Stomach (tissue), 4 donors: ENCODE results near the gene GCN1.

ENCODE experiments used
- CTCF ChIP-seq, 7 experiments: fragments of 450-650 bp in 4 of 7; fragments of 200-600 bp in 3 of 7; sonication (generic) in 3 of 7; IDR thresholded peaks; one replicate each; pipeline ENCODE4 v1.5.1; 2016 to 2019; ENCODE audit warnings: antibody characterized with exemption in 7 of 7, control low read depth in 2 of 7, mild to moderate bottlenecking in 1 of 7
- EP300 ChIP-seq: sonication (generic); formaldehyde crosslinking; IDR thresholded peaks from one replicate; pipeline ENCODE4 v1.6.1; 2017; ENCODE audit warnings: antibody characterized with exemption
- POLR2A ChIP-seq, 4 donors: fragments of 450-650 bp; IDR thresholded peaks; one replicate each; pipeline ENCODE4 v1.6.1; 2016; ENCODE audit warnings: antibody characterized with exemption in 4 of 4, control low read depth in 2 of 4, mild to moderate bottlenecking in 1 of 4, moderate library complexity in 1 of 4
- POLR2AphosphoS5 ChIP-seq, 3 donors: sonication (generic); formaldehyde crosslinking; IDR thresholded peaks; one replicate each; pipeline ENCODE4 v1.6.1; 2016; ENCODE audit warnings: antibody characterized with exemption in 3 of 3

GRCh38 chr12:120213758-120214157 lies 19.2 kb upstream of the GCN1 start:
- TF ChIP-seq CTCF (IDR thresholded peaks at IDR 0.05) (no peak), EP300 (no peak), POLR2AphosphoS5 (IDR thresholded peaks at IDR 0.05) (no peak), POLR2A (IDR thresholded peaks at IDR 0.05) (no peak)
